ENCODE measurements around the gene DIPK1C.

DIPK1C gene

GRCh38 chr18:74396171-74397169 is 60.6 kb downstream of the DIPK1C start:
- Histone ChIP-seq H3K4me2 (ENCODE audit: low read length) (no peak overlapping the region), H3K9me2 (replicated peaks; ENCODE audit: control insufficient read depth, low read length) (no peaks in the 10 kb centered on the region), H3K4me3 (ENCODE audit: low read length) (no peak overlapping the region), H3K36me3 (ENCODE audit: control insufficient read depth, low read length) (no peaks in the 10 kb centered on the region), H3K27me3 (ENCODE audit: control insufficient read depth, low read length) (peaks cover 3% of the 10 kb centered on the region; the same call in 1 of the 2 replicates), H3K27ac (ENCODE audit: low read depth, low read length) (no peak overlapping the region), H3K4me1 (ENCODE audit: control insufficient read depth, low read length) (no peaks in the 10 kb centered on the region), H3K9me3 (ENCODE audit: control insufficient read depth, insufficient read depth, low read length) (no peaks in the 10 kb centered on the region), H3F3A (ENCODE audit: control insufficient read depth, insufficient read depth) (no peaks in the 10 kb centered on the region), H3K79me2 (ENCODE audit: control insufficient read depth, low read length) (no peaks in the 10 kb centered on the region), H4K20me1 (ENCODE audit: control insufficient read depth, insufficient read depth, low read depth, low read length) (no peaks in the 10 kb centered on the region)
- TF ChIP-seq EZH2phosphoT487 (IDR thresholded peaks at IDR 0.05; ENCODE audit: borderline replicate concordance, low read length) (no peak), CTCF (IDR thresholded peaks at IDR 0.05; ENCODE audit: low read depth, low read length, poor library complexity, severe bottlenecking) (no peak)

- no peak overlapping the region for H3K4me3 ChIP-seq (ENCODE audit: low read length)
- no peaks in the 10 kb centered on the region for H3K9me3 ChIP-seq (ENCODE audit: control insufficient read depth, insufficient read depth, low read length)
- no peaks in the 10 kb centered on the region for H4K20me1 ChIP-seq (ENCODE audit: control insufficient read depth, insufficient read depth, low read depth, low read length)
- H3K36me3 ChIP-seq (ENCODE audit: control insufficient read depth, low read length), result no peaks in the 10 kb centered on the region
- no peaks in the 10 kb centered on the region for H3K79me2 ChIP-seq (ENCODE audit: control insufficient read depth, low read length)
- H3K4me1 ChIP-seq (ENCODE audit: control insufficient read depth, low read length), result no peaks in the 10 kb centered on the region
- no peaks in the 10 kb centered on the region for H3K9me2 ChIP-seq (replicated peaks; ENCODE audit: control insufficient read depth, low read length)
- TF ChIP-seq EZH2phosphoT487 (IDR thresholded peaks at IDR 0.05; ENCODE audit: borderline replicate concordance, low read length), result no peak
- no peak for TF ChIP-seq CTCF (IDR thresholded peaks at IDR 0.05; ENCODE audit: low read depth, low read length, poor library complexity, severe bottlenecking)
- peaks cover 3% of the 10 kb centered on the region; the same call in 1 of the 2 replicates for H3K27me3 ChIP-seq (ENCODE audit: control insufficient read depth, low read length)
- H3F3A ChIP-seq (ENCODE audit: control insufficient read depth, insufficient read depth), result no peaks in the 10 kb centered on the region
- H3K4me2 ChIP-seq (ENCODE audit: low read length), result no peak overlapping the region
- H3K27ac ChIP-seq (ENCODE audit: low read depth, low read length), result no peak overlapping the region
Measured at GRCh38 chr18:74395648-74396154, 61.4 kb downstream of the DIPK1C start.

- Histone ChIP-seq H3K9me3 (ENCODE audit: control insufficient read depth, insufficient read depth, low read length) (no peaks in the 10 kb centered on the region), H3K79me2 (ENCODE audit: control insufficient read depth, low read length) (no peaks in the 10 kb centered on the region), H3K4me2 (ENCODE audit: low read length) (no peak overlapping the region), H3K27ac (ENCODE audit: low read depth, low read length) (no peak overlapping the region), H3K36me3 (ENCODE audit: control insufficient read depth, low read length) (no peaks in the 10 kb centered on the region), H3K9me2 (replicated peaks; ENCODE audit: control insufficient read depth, low read length) (no peaks in the 10 kb centered on the region), H4K20me1 (ENCODE audit: control insufficient read depth, insufficient read depth, low read depth, low read length) (no peaks in the 10 kb centered on the region), H3K4me1 (ENCODE audit: control insufficient read depth, low read length) (no peaks in the 10 kb centered on the region), H3F3A (ENCODE audit: control insufficient read depth, insufficient read depth) (no peaks in the 10 kb centered on the region), H3K27me3 (ENCODE audit: control insufficient read depth, low read length) (peaks cover 3% of the 10 kb centered on the region; the same call in 1 of the 2 replicates), H3K4me3 (ENCODE audit: low read length) (no peak overlapping the region)
- TF ChIP-seq CTCF (IDR thresholded peaks at IDR 0.05; ENCODE audit: low read depth, low read length, poor library complexity, severe bottlenecking), result no peak
- TF ChIP-seq EZH2phosphoT487 (IDR thresholded peaks at IDR 0.05; ENCODE audit: borderline replicate concordance, low read length), result no peak
Measured at GRCh38 chr18:74395006-74395405, 62.1 kb downstream of the DIPK1C start.

Measured in DOHH2 (cell line).